ENCODE results near the gene MRPS7. TPM values are rescaled to one million over a fixed set of nuclear protein-coding genes. Genes with fewer than 3 reads are reported as not detected.

The MRPS7 gene
- total RNA-seq, 1 experiment from 2014 or later = 48.8 TPM

- no peaks in the 10 kb centered on the region for H3K27me3 ChIP-seq (ENCODE audit: low read length)
- H3K9me3 ChIP-seq (ENCODE audit: low read length) = no peaks in the 10 kb centered on the region
- no peak overlapping the region for H3K4me3 ChIP-seq (ENCODE audit: low read length)
- no peak for DNase-seq
- no peak overlapping the region for H3K9ac ChIP-seq (ENCODE audit: low read length)
- no peak overlapping the region for H3K27ac ChIP-seq (ENCODE audit: low read length)
- no peaks in the 10 kb centered on the region for H3K36me3 ChIP-seq (ENCODE audit: insufficient read depth, low read length)
- H3K4me1 ChIP-seq (ENCODE audit: low read length) = peaks cover 17% of the 10 kb centered on the region
- no peaks in the 10 kb centered on the region for H3K79me2 ChIP-seq (ENCODE audit: low read length)
- no peaks in the 10 kb centered on the region for H3K9me2 ChIP-seq (replicated peaks; ENCODE audit: insufficient read depth, low read length)
- H4K20me1 ChIP-seq (ENCODE audit: insufficient read depth, low read depth, low read length) = no peaks in the 10 kb centered on the region
- H2AFZ ChIP-seq (ENCODE audit: low read length) = no peak overlapping the region
- no peak overlapping the region for H3K4me2 ChIP-seq (ENCODE audit: low read depth, low read length, poor library complexity, severe bottlenecking)
Observed at GRCh38 chr17:75300280-75300679, 38.6 kb downstream of the MRPS7 start.

- no peaks in the 10 kb centered on the region for H3K27me3 ChIP-seq (ENCODE audit: low read length)
- no peaks in the 10 kb centered on the region for H4K20me1 ChIP-seq (ENCODE audit: insufficient read depth, low read depth, low read length)
- no peaks in the 10 kb centered on the region for H3K36me3 ChIP-seq (ENCODE audit: insufficient read depth, low read length)
- peaks cover 9% of the 10 kb centered on the region for H3K4me1 ChIP-seq (ENCODE audit: low read length)
- no peak overlapping the region for H3K9ac ChIP-seq (ENCODE audit: low read length)
- H3K9me3 ChIP-seq (ENCODE audit: low read length) = no peaks in the 10 kb centered on the region
- no peak overlapping the region for H3K4me3 ChIP-seq (ENCODE audit: low read length)
- H3K9me2 ChIP-seq (replicated peaks; ENCODE audit: insufficient read depth, low read length) = no peaks in the 10 kb centered on the region
- DNase-seq = no peak
- no peaks in the 10 kb centered on the region for H3K79me2 ChIP-seq (ENCODE audit: low read length)
- no peak overlapping the region for H3K27ac ChIP-seq (ENCODE audit: low read length)
- no peak overlapping the region for H2AFZ ChIP-seq (ENCODE audit: low read length)
- no peak overlapping the region for H3K4me2 ChIP-seq (ENCODE audit: low read depth, low read length, poor library complexity, severe bottlenecking)
Observed at GRCh38 chr17:75301049-75301448, 39.4 kb downstream of the MRPS7 start.

GRCh38 chr17:75301502-75302206 is 40.0 kb downstream of the MRPS7 start:
- no peak overlapping the region for H3K9ac ChIP-seq (ENCODE audit: low read length)
- no peak overlapping the region for H3K4me2 ChIP-seq (ENCODE audit: low read depth, low read length, poor library complexity, severe bottlenecking)
- H3K27me3 ChIP-seq (ENCODE audit: low read length) = no peaks in the 10 kb centered on the region
- peaks cover 9% of the 10 kb centered on the region for H3K4me1 ChIP-seq (ENCODE audit: low read length)
- H3K27ac ChIP-seq (ENCODE audit: low read length) = no peak overlapping the region
- DNase-seq = no peak
- H3K9me2 ChIP-seq (replicated peaks; ENCODE audit: insufficient read depth, low read length) = no peaks in the 10 kb centered on the region
- H2AFZ ChIP-seq (ENCODE audit: low read length) = no peak overlapping the region
- H3K9me3 ChIP-seq (ENCODE audit: low read length) = no peaks in the 10 kb centered on the region
- H3K79me2 ChIP-seq (ENCODE audit: low read length) = no peaks in the 10 kb centered on the region
- H4K20me1 ChIP-seq (ENCODE audit: insufficient read depth, low read depth, low read length) = no peaks in the 10 kb centered on the region
- no peak overlapping the region for H3K4me3 ChIP-seq (ENCODE audit: low read length)
- H3K36me3 ChIP-seq (ENCODE audit: insufficient read depth, low read length) = no peaks in the 10 kb centered on the region

DNA sequence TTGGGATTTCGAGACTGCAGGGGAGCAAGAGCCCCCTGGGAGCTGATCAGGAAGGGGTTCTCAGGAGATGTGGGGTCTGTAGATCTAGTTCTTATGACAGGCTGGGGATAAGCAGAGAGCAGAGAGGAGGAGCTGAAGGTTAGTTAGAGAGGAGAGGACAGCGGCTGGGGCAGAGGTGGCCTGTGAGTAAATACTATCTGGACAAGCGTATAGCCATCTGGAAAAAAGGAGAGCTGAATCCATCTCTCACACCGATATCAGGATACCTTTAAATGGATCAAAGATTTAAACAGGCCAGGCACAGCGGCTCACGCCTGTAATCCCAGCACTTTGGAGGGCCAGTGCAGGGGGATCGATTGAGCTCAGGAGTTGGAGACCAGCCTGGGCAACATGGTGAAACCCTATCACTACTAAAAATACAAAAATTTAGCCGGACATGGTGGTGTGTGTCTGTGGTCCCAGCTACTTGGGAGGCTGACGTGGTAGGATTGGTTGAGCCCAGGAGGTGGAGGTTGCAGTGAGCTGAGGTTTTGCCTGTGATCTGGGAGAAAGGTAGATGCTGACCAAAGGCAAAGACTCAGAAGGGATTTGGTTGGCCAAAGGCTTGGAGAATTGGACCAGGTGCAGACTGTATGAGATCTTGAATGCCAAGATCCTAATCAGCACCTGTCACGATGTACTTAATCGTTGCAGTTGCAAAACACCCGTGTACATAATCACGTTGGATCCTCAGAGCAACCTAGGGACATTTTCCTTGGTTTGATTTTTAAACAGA is 46.5 kb downstream of the MRPS7 start:
- Histone ChIP-seq H3K36me3 (ENCODE audit: insufficient read depth, low read length) (no peaks in the 10 kb centered on the region), H3K9me3 (ENCODE audit: low read length) (no peaks in the 10 kb centered on the region), H3K27me3 (ENCODE audit: low read length) (no peaks in the 10 kb centered on the region), H3K27ac (ENCODE audit: low read length) (no peak overlapping the region), H4K20me1 (ENCODE audit: insufficient read depth, low read depth, low read length) (no peaks in the 10 kb centered on the region), H3K4me1 (ENCODE audit: low read length) (no peaks in the 10 kb centered on the region), H3K9me2 (replicated peaks; ENCODE audit: insufficient read depth, low read length) (no peaks in the 10 kb centered on the region), H3K9ac (ENCODE audit: low read length) (no peak overlapping the region), H3K4me3 (ENCODE audit: low read length) (no peak overlapping the region), H3K4me2 (ENCODE audit: low read depth, low read length, poor library complexity, severe bottlenecking) (no peak overlapping the region), H2AFZ (ENCODE audit: low read length) (no peak overlapping the region), H3K79me2 (ENCODE audit: low read length) (no peaks in the 10 kb centered on the region)
- DNase-seq = no peak

DNA sequence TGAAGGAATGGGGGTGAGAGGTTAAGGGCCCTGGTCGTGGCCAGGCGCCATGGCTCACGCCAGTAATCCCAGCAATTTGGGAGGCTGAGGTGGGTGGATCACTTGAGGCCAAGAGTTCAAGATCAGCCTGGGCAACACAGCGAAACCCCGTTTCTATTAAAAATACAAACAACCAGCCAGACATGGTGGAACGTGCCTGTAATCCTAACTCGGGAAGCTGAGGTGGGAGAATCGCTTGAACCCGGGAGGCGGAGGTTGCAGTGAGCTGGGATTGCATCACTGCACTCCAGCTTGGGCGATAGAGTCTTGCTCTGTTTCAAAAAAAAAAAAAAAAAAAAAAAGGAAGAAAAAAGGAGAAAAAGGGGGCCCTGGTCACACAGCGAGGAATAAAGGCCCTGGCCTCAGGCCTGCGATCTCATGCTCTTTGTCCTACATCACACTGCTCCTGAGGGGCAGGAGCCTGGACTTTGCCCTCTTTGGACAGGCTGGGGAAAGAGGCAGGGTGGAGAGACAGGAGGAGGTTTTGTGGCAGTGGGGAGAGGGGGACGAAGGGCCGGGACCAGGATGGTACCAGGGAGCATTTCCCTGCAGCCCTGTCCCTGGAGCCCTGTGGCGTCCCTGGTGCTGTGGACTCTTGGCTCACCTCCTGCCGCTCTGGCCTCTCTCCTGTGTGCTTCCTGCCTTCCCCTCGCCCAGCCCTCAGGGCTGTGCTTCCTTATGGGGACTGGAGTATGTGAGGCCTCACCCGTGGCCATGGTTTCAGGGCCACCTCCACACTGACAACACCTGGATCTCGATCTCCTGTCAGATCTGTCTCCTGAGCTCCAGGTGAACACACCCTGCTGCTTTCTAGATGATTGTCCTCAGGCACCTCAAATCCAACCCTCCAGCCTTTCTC is 47.3 kb downstream of the MRPS7 start:
- no peak for DNase-seq
- Histone ChIP-seq H3K4me3 (ENCODE audit: low read length) (no peak overlapping the region), H2AFZ (ENCODE audit: low read length) (no peak overlapping the region), H3K36me3 (ENCODE audit: insufficient read depth, low read length) (no peaks in the 10 kb centered on the region), H3K27me3 (ENCODE audit: low read length) (no peaks in the 10 kb centered on the region), H4K20me1 (ENCODE audit: insufficient read depth, low read depth, low read length) (no peaks in the 10 kb centered on the region), H3K79me2 (ENCODE audit: low read length) (no peaks in the 10 kb centered on the region), H3K9me2 (replicated peaks; ENCODE audit: insufficient read depth, low read length) (no peaks in the 10 kb centered on the region), H3K27ac (ENCODE audit: low read length) (no peak overlapping the region), H3K9me3 (ENCODE audit: low read length) (no peaks in the 10 kb centered on the region), H3K4me2 (ENCODE audit: low read depth, low read length, poor library complexity, severe bottlenecking) (no peak overlapping the region), H3K4me1 (ENCODE audit: low read length) (no peaks in the 10 kb centered on the region), H3K9ac (ENCODE audit: low read length) (no peak overlapping the region)

- H3K9me2 ChIP-seq (replicated peaks; ENCODE audit: insufficient read depth, low read length) = no peaks in the 10 kb centered on the region
- H3K9me3 ChIP-seq (ENCODE audit: low read length) = no peaks in the 10 kb centered on the region
- no peak overlapping the region for H3K4me2 ChIP-seq (ENCODE audit: low read depth, low read length, poor library complexity, severe bottlenecking)
- no peak overlapping the region for H3K27ac ChIP-seq (ENCODE audit: low read length)
- H4K20me1 ChIP-seq (ENCODE audit: insufficient read depth, low read depth, low read length) = no peaks in the 10 kb centered on the region
- peaks cover 7% of the 10 kb centered on the region for H3K4me1 ChIP-seq (ENCODE audit: low read length)
- no peak for DNase-seq
- no peak overlapping the region for H2AFZ ChIP-seq (ENCODE audit: low read length)
- H3K9ac ChIP-seq (ENCODE audit: low read length) = no peak overlapping the region
- H3K27me3 ChIP-seq (ENCODE audit: low read length) = no peaks in the 10 kb centered on the region
- H3K79me2 ChIP-seq (ENCODE audit: low read length) = peaks cover 11% of the 10 kb centered on the region
- peaks cover 8% of the 10 kb centered on the region; the same call in 1 of the 2 replicates for H3K36me3 ChIP-seq (ENCODE audit: insufficient read depth, low read length)
- H3K4me3 ChIP-seq (ENCODE audit: low read length) = no peak overlapping the region
Observed at GRCh38 chr17:75313941-75314551, 52.4 kb downstream of the MRPS7 start.

DNA sequence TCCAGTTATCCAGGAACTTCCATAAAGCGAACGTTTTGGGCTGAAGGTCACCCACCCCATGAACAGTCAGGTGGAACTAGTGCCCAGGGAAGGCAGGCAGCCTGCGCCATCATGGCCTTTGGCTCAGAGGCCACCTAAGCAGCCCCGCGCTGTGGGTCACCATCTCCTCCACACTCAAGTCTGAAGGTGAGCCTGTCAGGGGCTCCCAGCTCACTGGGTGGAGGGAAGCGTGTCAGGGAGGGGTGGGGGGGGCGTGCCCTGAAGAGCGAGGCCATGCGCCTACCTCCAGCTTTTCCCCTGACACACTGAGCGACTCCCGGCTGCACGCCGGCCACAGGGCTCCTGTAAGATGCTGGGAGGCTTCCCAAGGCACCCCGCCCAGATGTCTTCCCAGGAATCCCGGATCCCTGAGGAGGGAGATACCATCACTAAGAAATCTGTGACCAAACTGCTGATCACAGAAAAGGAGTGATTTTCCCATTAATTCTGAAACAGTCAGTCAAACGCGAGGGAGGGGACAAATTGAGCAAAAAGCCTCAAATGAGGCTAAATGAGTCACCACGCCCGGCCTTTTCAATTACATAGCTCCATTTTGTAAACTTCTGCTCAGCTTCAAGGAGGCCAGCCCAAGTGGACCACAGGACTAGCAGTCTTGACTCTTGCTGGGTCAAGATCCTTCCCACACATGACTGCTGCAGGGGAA is 54.0 kb downstream of the MRPS7 start:
- peaks cover 15% of the 10 kb centered on the region; the same call in 1 of the 2 replicates for H3K36me3 ChIP-seq (ENCODE audit: insufficient read depth, low read length)
- H3K4me1 ChIP-seq (ENCODE audit: low read length) = peaks cover 20% of the 10 kb centered on the region
- H4K20me1 ChIP-seq (ENCODE audit: insufficient read depth, low read depth, low read length) = no peaks in the 10 kb centered on the region
- no peak overlapping the region for H3K4me3 ChIP-seq (ENCODE audit: low read length)
- H3K9ac ChIP-seq (ENCODE audit: low read length) = no peak overlapping the region
- peaks cover 24% of the 10 kb centered on the region for H3K79me2 ChIP-seq (ENCODE audit: low read length)
- no peak for DNase-seq
- no peaks in the 10 kb centered on the region for H3K9me3 ChIP-seq (ENCODE audit: low read length)
- H3K4me2 ChIP-seq (ENCODE audit: low read depth, low read length, poor library complexity, severe bottlenecking) = no peak overlapping the region
- no peaks in the 10 kb centered on the region for H3K27me3 ChIP-seq (ENCODE audit: low read length)
- 0 out of 2 replicates have a peak overlapping the region, but pooled peaks have one; percentile 17 for H3K27ac ChIP-seq (ENCODE audit: low read length)
- H2AFZ ChIP-seq (ENCODE audit: low read length) = no peak overlapping the region
- no peaks in the 10 kb centered on the region for H3K9me2 ChIP-seq (replicated peaks; ENCODE audit: insufficient read depth, low read length)
